T-helper 1 cell treated with Interleukin-12 subunit alpha and Interleukin-12 subunit beta and Interleukin-4 antibody, amounts not matched to agents 30 μg/mL and 1 μg/mL, for 36 hours (primary cell): ENCODE measurements around the gene LZIC.
"Not testable (repeated sequence)": the region's sequence is repeated elsewhere in the genome, so short reads cannot be mapped to it uniquely, and the experiment has no call there.

Experiments used
- H3K27ac Mint-ChIP-seq: one replicate; pipeline ENCODE4 v1.8.0; 2021; ENCODE audit warnings: mild to moderate bottlenecking, mixed read lengths
- H3K27me3 Mint-ChIP-seq: one replicate; pipeline ENCODE4 v1.8.0; 2021; ENCODE audit warnings: low read depth, mixed read lengths
- H3K36me3 Mint-ChIP-seq: one replicate; pipeline ENCODE4 v1.8.0; 2021; ENCODE audit warnings: low read depth, mixed read lengths
- H3K4me1 Mint-ChIP-seq: one replicate; pipeline ENCODE4 v1.8.0; 2021; ENCODE audit warnings: low read depth, mixed read lengths
- H3K4me3 Mint-ChIP-seq: one replicate; pipeline ENCODE4 v1.8.0; 2021; ENCODE audit warnings: mild to moderate bottlenecking, moderate library complexity, mixed read lengths
- H3K9me3 Mint-ChIP-seq: one replicate; pipeline ENCODE4 v1.8.0; 2021; ENCODE audit warnings: mixed read lengths

LZIC gene

GRCh38 chr1:9920606-9921005 lies 22.6 kb downstream of the LZIC start:
- Mint-ChIP-seq H3K27me3 (peaks cover 11% of the 10 kb centered on the region), H3K27ac (no peak overlapping the region), H3K4me1 (no peaks in the 10 kb centered on the region), H3K4me3 (no peak overlapping the region), H3K9me3 (no peaks in the 10 kb centered on the region), H3K36me3 (no peaks in the 10 kb centered on the region)

GRCh38 chr1:9917901-9918300 lies 25.3 kb downstream of the LZIC start:
- H3K4me3 Mint-ChIP-seq: no peak overlapping the region
- no peak overlapping the region for H3K27ac Mint-ChIP-seq
- H3K27me3 Mint-ChIP-seq: peaks cover 15% of the 10 kb centered on the region
- H3K9me3 Mint-ChIP-seq: no peaks in the 10 kb centered on the region
- H3K4me1 Mint-ChIP-seq: no peaks in the 10 kb centered on the region
- no peaks in the 10 kb centered on the region for H3K36me3 Mint-ChIP-seq

- not testable (repeated sequence) for H3K36me3 Mint-ChIP-seq, H3K27ac Mint-ChIP-seq
Measured at GRCh38 chr1:9917495-9917894, 25.7 kb downstream of the LZIC start.

GRCh38 chr1:9916452-9916851 lies 26.7 kb downstream of the LZIC start:
- peaks cover 4% of the 10 kb centered on the region for H3K4me1 Mint-ChIP-seq
- H3K27me3 Mint-ChIP-seq: peaks cover 15% of the 10 kb centered on the region
- no peak overlapping the region for H3K27ac Mint-ChIP-seq
- H3K9me3 Mint-ChIP-seq: no peaks in the 10 kb centered on the region
- no peak overlapping the region for H3K4me3 Mint-ChIP-seq
- H3K36me3 Mint-ChIP-seq: no peaks in the 10 kb centered on the region

More at GRCh38 chr1:9917495-9917894, 25.7 kb downstream of the LZIC start:
- H3K9me3 Mint-ChIP-seq, H3K4me3 Mint-ChIP-seq, H3K4me1 Mint-ChIP-seq: not testable (repeated sequence)
- H3K27me3 Mint-ChIP-seq: peaks cover 15% of the 10 kb centered on the region

GRCh38 chr1:9914610-9914937 lies 28.6 kb downstream of the LZIC start:
- no peaks in the 10 kb centered on the region for H3K9me3 Mint-ChIP-seq

GRCh38 chr1:9912264-9912936 lies 30.8 kb downstream of the LZIC start:
- Mint-ChIP-seq H3K27ac (peak overlapping the region; percentile 18), H3K9me3 (no peaks in the 10 kb centered on the region), H3K27me3 (peaks cover 7% of the 10 kb centered on the region), H3K4me1 (peaks cover 17% of the 10 kb centered on the region), H3K4me3 (peak overlapping the region; percentile 29), H3K36me3 (no peaks in the 10 kb centered on the region)

More at GRCh38 chr1:9914610-9914937, 28.6 kb downstream of the LZIC start:
- H3K36me3 Mint-ChIP-seq: no peaks in the 10 kb centered on the region
- no peak overlapping the region for H3K27ac Mint-ChIP-seq
- H3K4me3 Mint-ChIP-seq: no peak overlapping the region
- peaks cover 15% of the 10 kb centered on the region for H3K27me3 Mint-ChIP-seq
- H3K4me1 Mint-ChIP-seq: peaks cover 7% of the 10 kb centered on the region

GRCh38 chr1:9910423-9911178 lies 32.6 kb downstream of the LZIC start:
- Mint-ChIP-seq H3K9me3 (no peaks in the 10 kb centered on the region), H3K27me3 (peaks cover 4% of the 10 kb centered on the region), H3K4me3 (peak overlapping the region; percentile 90), H3K36me3 (no peaks in the 10 kb centered on the region), H3K4me1 (peaks cover 17% of the 10 kb centered on the region), H3K27ac (peak overlapping the region; percentile 96)

GRCh38 chr1:9910076-9910422 lies 33.1 kb downstream of the LZIC start, which contains the start of gene CTNNBIP1:
Gene CTNNBIP1 (minus strand): TSS chr1:9910269. CDS start chr1:9872064, 38,205 bp downstream.
- H3K4me3 Mint-ChIP-seq: peak within 1 kb of the TSS; percentile 96
- peak within 1 kb of the TSS; percentile 96 for H3K27ac Mint-ChIP-seq
- H3K4me1 Mint-ChIP-seq: peaks cover 19% of the 10 kb centered on the region
- peaks cover 2% of the 10 kb centered on the region for H3K27me3 Mint-ChIP-seq
- no peaks in the 10 kb centered on the region for H3K36me3 Mint-ChIP-seq
- no peaks in the 10 kb centered on the region for H3K9me3 Mint-ChIP-seq

GRCh38 chr1:9909234-9910046 lies 33.8 kb downstream of the LZIC start:
- peak overlapping the region; percentile 85 for H3K27ac Mint-ChIP-seq
- H3K27me3 Mint-ChIP-seq: no peaks in the 10 kb centered on the region
- no peaks in the 10 kb centered on the region for H3K9me3 Mint-ChIP-seq
- H3K4me1 Mint-ChIP-seq: peaks cover 21% of the 10 kb centered on the region
- peak overlapping the region; percentile 96 for H3K4me3 Mint-ChIP-seq
- no peaks in the 10 kb centered on the region for H3K36me3 Mint-ChIP-seq

GRCh38 chr1:9908871-9909233 lies 34.3 kb downstream of the LZIC start:
- Mint-ChIP-seq H3K4me3 (peak overlapping the region; percentile 96), H3K36me3 (no peaks in the 10 kb centered on the region), H3K4me1 (peaks cover 21% of the 10 kb centered on the region), H3K27me3 (no peaks in the 10 kb centered on the region), H3K9me3 (no peaks in the 10 kb centered on the region), H3K27ac (peak overlapping the region; percentile 85)

- no peaks in the 10 kb centered on the region for H3K9me3 Mint-ChIP-seq
- no peak overlapping the region for H3K27ac Mint-ChIP-seq
- H3K36me3 Mint-ChIP-seq: no peaks in the 10 kb centered on the region
- no peak overlapping the region for H3K4me3 Mint-ChIP-seq
- H3K4me1 Mint-ChIP-seq: peaks cover 21% of the 10 kb centered on the region
- no peaks in the 10 kb centered on the region for H3K27me3 Mint-ChIP-seq
Measured at GRCh38 chr1:9907441-9907840, 35.8 kb downstream of the LZIC start.

GRCh38 chr1:9906466-9906865 lies 36.7 kb downstream of the LZIC start:
- H3K27me3 Mint-ChIP-seq: no peaks in the 10 kb centered on the region
- no peaks in the 10 kb centered on the region for H3K36me3 Mint-ChIP-seq
- peaks cover 17% of the 10 kb centered on the region for H3K4me1 Mint-ChIP-seq
- no peaks in the 10 kb centered on the region for H3K9me3 Mint-ChIP-seq
- no peak overlapping the region for H3K27ac Mint-ChIP-seq
- H3K4me3 Mint-ChIP-seq: no peak overlapping the region

GRCh38 chr1:9905010-9905409 lies 38.2 kb downstream of the LZIC start:
- no peak overlapping the region for H3K27ac Mint-ChIP-seq
- H3K27me3 Mint-ChIP-seq: no peaks in the 10 kb centered on the region
- no peaks in the 10 kb centered on the region for H3K36me3 Mint-ChIP-seq
- no peak overlapping the region for H3K4me3 Mint-ChIP-seq
- H3K9me3 Mint-ChIP-seq: no peaks in the 10 kb centered on the region
- H3K4me1 Mint-ChIP-seq: peaks cover 15% of the 10 kb centered on the region

GRCh38 chr1:9904596-9904995 lies 38.6 kb downstream of the LZIC start:
- H3K27me3 Mint-ChIP-seq: no peaks in the 10 kb centered on the region
- no peaks in the 10 kb centered on the region for H3K36me3 Mint-ChIP-seq
- peaks cover 15% of the 10 kb centered on the region for H3K4me1 Mint-ChIP-seq
- H3K4me3 Mint-ChIP-seq: no peak overlapping the region
- no peak overlapping the region for H3K27ac Mint-ChIP-seq
- H3K9me3 Mint-ChIP-seq: no peaks in the 10 kb centered on the region
